Left forelimb (tissue), 1 donor: ENCODE results near the gene GPR62.

ENCODE experiments used
- DNase-seq: peaks from one replicate; pipeline ENCODE4 v3.0.0-alpha.2; 2018; ENCODE audit warnings: low spot score

Gene GPR62

DNA sequence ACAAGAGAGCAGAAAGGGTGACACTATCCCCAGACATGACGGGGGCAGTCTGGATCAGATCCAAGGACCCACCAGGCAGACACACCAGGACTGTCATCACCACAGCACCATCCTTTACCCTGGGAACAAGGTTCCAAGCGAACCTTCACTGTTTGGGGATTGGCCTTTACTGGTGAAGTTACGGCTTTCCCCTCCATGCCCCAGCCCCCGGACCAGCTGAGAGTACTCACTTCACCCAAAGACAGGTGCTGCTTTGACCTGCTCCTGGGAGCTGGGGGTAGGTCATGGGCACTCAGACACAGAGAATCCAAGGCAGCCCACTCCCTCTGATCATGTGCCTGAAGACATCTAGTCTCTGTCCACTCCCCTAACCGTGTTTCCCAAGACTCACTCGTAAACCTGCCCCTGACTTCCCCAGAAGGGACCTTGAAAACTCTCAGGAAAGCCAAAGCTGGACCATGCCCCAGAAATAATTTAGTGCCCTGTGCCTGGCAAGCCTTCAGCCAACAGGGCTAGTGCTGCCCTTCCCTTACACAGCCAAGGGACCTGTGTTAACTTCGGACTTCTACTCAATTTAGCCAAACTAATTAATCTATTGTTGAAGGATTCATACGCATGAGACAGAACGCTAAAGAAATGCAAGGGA lies 16.3 kb upstream of the GPR62 start:
- DNase-seq = no peak

- no peak for DNase-seq
These were observed 14.3 kb upstream of the GPR62 start for GRCh38 chr3:51940648-51941462.

DNA sequence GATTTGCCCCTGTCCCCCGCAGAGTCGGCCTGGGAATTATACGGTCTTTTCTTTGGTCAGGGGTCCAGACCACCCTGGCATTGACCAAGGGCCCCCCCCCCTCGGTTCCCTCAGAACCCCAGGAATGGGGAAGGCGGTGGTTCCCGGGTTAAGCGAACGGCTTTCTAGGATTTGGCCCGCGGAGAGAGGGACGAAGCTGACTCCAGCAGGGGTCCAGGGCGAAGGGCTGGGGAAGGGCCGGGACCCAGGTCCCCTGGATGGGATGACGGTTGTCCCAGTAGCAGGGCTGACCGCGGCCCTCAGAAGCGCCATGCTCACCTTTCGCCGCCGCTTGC lies 13.8 kb upstream of the GPR62 start:
- no peak for DNase-seq

- DNase-seq = peak; percentile 99
These were observed 13.2 kb upstream of the GPR62 start, which contains the start of the genes PARP3 and RRP9 for GRCh38 chr3:51941798-51942602. Gene PARP3 (plus strand): TSS chr3:51942363. CDS start chr3:51943356, 993 bp downstream. Gene RRP9 (minus strand): TSS chr3:51941904. CDS start chr3:51941867, 37 bp downstream.

GRCh38 chr3:51942603-51943450 lies 12.4 kb upstream of the GPR62 start:
- peak; percentile 65 for DNase-seq

- DNase-seq = peak; percentile 58
These were observed 11.5 kb upstream of the GPR62 start for GRCh38 chr3:51943451-51944391.

GRCh38 chr3:51944451-51945021 lies 10.6 kb upstream of the GPR62 start:
- peak; percentile 57 for DNase-seq

DNA sequence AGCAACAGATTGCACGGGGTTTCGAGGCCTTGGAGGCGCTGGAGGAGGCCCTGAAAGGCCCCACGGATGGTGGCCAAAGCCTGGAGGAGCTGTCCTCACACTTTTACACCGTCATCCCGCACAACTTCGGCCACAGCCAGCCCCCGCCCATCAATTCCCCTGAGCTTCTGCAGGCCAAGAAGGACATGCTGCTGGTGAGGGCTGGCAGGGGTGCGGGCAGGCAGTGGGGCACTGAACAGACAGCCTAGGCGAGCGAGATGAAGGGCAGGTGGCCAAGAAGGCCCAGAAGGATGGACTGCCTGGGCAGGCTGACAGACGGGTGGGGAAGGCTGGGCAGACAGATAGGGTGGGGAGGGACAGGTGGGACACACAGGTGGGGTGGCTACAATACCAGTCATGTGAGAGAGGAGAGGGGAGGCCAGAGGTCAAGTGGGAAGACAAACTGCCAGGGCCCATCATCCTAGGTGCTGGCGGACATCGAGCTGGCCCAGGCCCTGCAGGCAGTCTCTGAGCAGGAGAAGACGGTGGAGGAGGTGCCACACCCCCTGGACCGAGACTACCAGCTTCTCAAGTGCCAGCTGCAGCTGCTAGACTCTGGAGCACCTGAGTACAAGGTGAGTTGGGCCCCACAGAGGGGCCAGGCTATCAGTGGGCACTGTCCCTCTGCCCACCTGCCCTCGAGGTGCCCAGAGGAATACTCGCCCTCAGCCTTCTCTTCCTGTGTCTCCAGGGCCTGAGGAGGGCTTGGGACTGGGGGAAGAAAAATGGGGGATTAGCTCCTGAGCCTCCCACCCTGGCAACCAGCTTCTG lies 9.9 kb upstream of the GPR62 start:
- peak; percentile 46 for DNase-seq

DNA sequence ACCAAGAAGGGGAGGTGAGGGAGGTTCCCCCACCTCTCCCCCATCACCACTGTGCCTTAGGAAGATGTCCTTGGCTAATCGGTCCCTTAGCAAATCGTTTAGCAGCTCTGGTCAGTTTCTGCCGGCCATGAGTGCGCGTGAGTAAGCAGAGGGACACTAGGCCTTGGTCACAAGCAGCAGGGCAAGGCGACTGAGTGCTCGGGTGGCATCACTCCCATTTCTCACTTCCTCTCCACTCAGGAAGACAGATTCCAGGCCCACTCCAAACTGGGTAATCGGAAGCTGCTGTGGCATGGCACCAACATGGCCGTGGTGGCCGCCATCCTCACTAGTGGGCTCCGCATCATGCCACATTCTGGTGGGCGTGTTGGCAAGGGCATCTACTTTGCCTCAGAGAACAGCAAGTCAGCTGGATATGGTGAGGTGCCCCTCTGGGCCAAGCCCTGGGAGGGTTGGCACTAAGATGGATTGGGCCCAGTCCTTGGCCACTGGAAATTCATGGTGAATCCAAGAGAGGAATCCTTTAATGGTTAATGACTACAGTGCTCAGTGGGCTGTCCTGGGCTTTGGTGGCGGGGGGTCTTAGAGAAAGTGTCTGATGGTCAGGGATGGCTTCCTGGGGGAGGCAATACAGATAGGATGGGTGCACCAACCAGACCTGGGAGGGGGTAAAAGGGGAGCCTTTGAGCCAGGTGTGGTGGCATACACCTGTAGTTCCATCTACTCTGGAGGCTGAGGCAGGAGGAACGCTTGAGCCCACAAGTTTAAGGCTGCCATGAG lies 9.1 kb upstream of the GPR62 start:
- peak; percentile 53 for DNase-seq

GRCh38 chr3:51946796-51947195 lies 8.4 kb upstream of the GPR62 start:
- peak; percentile 36 for DNase-seq

DNA sequence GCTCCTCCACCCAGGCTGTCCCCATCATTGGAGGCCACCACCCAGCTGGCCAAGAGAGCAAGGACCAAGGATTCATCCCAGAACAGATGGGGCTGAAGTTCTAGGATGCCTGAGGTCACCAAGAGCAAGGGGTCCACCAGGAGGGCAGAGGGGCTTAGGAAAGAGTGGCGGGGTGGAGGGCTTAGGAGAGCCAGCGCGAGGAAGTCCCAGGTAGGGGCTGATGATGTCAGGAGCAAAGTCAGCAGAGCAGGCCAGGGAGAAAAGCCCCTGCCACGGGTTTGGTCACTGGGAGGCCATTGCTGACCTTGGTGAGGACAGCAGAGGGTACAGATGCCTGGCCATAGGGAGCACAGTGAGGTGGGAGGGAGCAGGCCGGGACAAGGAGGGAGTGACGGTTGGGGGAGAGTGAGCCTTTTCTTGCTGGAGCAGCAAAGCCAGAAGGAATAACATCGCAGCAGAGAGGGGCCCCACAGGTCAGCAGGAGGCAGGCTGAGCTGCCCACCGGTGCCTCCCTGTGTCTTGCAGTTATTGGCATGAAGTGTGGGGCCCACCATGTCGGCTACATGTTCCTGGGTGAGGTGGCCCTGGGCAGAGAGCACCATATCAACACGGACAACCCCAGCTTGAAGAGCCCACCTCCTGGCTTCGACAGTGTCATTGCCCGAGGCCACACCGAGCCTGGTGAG lies 7.8 kb upstream of the GPR62 start:
- DNase-seq = no peak

GRCh38 chr3:51948016-51948580 lies 7.1 kb upstream of the GPR62 start:
- no peak for DNase-seq

- no peak for DNase-seq
These were observed 6.1 kb upstream of the GPR62 start for GRCh38 chr3:51949121-51949520.

GRCh38 chr3:51950899-51951298 lies 4.3 kb upstream of the GPR62 start:
- DNase-seq = no peak

- DNase-seq = no peak
These were observed 1.7 kb upstream of the GPR62 start for GRCh38 chr3:51953445-51953844.

GRCh38 chr3:51954105-51954504 lies 1.1 kb upstream of the GPR62 start:
- DNase-seq = no peak

DNA sequence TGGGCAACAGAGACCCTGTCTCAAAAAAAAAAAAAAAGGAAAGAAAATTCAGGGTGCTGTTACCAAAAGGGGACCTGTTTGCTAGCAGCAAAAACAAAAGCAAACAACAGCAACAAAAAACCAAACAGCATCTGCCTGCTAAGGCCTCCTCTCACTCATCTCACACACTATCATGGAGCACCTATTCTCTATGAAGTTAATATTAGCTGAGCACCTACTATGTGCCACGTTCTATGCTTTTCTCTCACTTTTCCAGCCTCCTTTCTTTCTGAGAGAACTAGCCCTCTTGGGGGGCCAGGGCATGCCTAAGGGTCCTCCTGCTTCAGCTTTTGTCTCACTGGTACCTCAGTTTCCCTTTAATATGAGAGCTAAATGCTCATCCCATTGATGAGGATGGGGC lies 468 bp upstream of the GPR62 start:
- no peak for DNase-seq
